ENCODE results near the gene KRTAP10-2.

- TF ChIP-seq KAT2B (IDR thresholded peaks at IDR 0.05; ENCODE audit: low read depth, low read length) = no peak
- TF ChIP-seq HIVEP1 (CRISPR knock-in tag; IDR thresholded peaks at IDR 0.05) = no peak
- no peak for TF ChIP-seq TAF1 (IDR thresholded peaks at IDR 0.05; ENCODE audit: control insufficient read depth, extremely low read depth, insufficient read depth, low read length, severe bottlenecking)
These were observed 34.6 kb upstream of the KRTAP10-2 start for GRCh38 chr21:44585892-44586291.

All from K562 (cell line).